Epithelial cell of alveolus of lung (primary cell): ENCODE results near the gene EDA. TPM values are rescaled to one million over a fixed set of nuclear protein-coding genes. Genes with fewer than 3 reads are reported as not detected.

Source experiments
- total RNA-seq: library from RNA; depleted of rRNA; stranded (reverse); fragments of >200 nt; gene quantifications from 2 replicates; pipeline ENCODE4 v1.2.1, GENCODE V29; 2015

EDA gene
- total RNA-seq: 0.65 and 0.96 TPM in 2 replicates

DNA sequence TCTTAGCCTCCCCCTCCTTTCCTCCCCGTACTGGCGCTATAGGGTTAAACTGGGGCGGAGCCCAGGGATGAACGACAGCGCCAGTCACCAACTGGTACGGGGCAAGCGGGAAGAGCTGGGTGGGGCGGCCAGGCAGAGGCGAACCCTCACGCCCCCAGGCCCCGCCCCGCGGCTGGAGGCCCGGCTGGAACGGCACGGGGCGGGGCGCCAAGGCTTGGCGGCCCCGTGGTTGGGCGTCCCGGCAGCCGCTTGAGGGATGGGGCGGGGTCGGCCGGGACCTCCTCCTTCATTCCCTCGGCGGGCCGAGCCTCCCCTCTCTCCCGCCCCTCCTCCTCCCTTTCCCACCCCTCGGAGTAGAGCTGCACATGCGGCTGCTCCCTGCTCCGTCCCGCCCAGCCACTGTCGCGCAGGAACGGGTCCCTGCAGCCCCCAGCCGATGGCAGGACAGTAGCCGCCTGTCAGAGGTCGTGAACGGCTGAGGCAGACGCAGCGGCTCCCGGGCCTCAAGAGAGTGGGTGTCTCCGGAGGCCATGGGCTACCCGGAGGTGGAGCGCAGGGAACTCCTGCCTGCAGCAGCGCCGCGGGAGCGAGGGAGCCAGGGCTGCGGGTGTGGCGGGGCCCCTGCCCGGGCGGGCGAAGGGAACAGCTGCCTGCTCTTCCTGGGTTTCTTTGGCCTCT, at the start of gene EDA:
Gene EDA (plus strand): TSS at position 335 of the 678 bp plus-strand sequence.

DNA sequence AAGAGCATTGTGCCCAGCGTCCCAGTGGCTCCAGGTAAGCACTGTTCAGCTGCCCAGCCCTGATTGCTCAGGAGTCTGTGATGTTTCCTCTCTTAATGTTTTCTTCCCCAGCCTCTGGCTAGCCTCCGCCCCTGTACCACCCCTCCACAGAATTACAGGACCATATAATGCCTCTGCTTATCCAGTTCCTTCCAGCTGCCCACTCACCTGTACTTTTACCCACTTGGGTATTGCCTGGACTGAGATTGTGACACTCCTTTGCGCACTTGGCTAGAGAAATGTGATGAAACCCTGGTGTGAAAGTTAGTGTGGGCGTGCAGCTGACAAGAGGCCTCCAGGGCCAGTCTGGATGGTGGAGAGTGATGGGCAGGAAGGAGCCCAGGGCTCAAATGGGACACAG, 434.0 kb downstream of the EDA start, which contains the start of gene AWAT2:
Gene AWAT2 (minus strand): TSS at position 14 of the 400 bp plus-strand sequence. CDS start 6 bp downstream, at position 8.

DNA sequence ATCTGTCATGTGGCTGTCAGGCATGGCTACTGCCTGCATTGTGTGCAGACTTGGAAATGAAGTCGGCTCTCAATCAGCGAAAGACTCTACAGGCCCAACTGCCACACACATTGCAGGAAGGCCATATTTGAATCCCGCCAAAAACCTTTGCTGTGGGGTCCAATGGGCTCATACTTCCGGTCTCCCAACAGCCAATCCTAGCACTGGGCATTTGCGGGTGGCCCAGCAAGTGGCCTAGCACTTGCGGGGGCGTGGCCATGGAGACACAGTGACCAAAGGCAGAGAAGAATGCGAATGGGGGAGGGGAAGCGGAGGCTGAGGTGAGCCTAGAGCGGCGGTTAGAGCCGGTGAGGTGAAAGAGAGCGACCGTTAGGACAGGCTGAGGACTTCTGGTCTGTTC, 446.2 kb downstream of the EDA start, which contains the start of gene OTUD6A:
Gene OTUD6A (plus strand): TSS at position 382 of the 400 bp plus-strand sequence. CDS start 68 bp downstream, outside the sequence.

Other genes with a start within 250 kb of the EDA start
- under 0.01 TPM in 1 of 2 replicates, not detected in the other for gene NALF2, start 111.8 kb upstream of the EDA start, total RNA-seq